Inferior parietal cortex (tissue), 1 donor: ENCODE data around the gene PGLYRP2.
"Not testable (repeated sequence)": the region's sequence is repeated elsewhere in the genome, so short reads cannot be mapped to it uniquely, and the experiment has no call there.

Experiments
- DNase-seq: peaks from one replicate; pipeline ENCODE4 v3.0.0-alpha.2; 2016; ENCODE audit errors: extremely low spot score

The PGLYRP2 gene

GRCh38 chr19:15487038-15487437 is 7.7 kb upstream of the PGLYRP2 start:
- no peak for DNase-seq

GRCh38 chr19:15485768-15486167 is 6.5 kb upstream of the PGLYRP2 start:
- DNase-seq, result not testable (repeated sequence)

GRCh38 chr19:15480996-15481395 is 1.7 kb upstream of the PGLYRP2 start:
- DNase-seq, result not testable (repeated sequence)

- DNase-seq, result no peak
Observed at GRCh38 chr19:15476325-15476724, 3.0 kb downstream of the PGLYRP2 start.

GRCh38 chr19:15475611-15476010 is 3.7 kb downstream of the PGLYRP2 start:
- no peak for DNase-seq

GRCh38 chr19:15475169-15475568 is 4.1 kb downstream of the PGLYRP2 start:
- DNase-seq, result no peak

GRCh38 chr19:15473821-15474220 is 5.5 kb downstream of the PGLYRP2 start:
- DNase-seq, result not testable (repeated sequence)

- no peak for DNase-seq
Observed at GRCh38 chr19:15471639-15472101, 7.6 kb downstream of the PGLYRP2 start.

GRCh38 chr19:15469513-15470297 is 9.6 kb downstream of the PGLYRP2 start:
- DNase-seq, result no peak

- DNase-seq, result no peak
Observed at GRCh38 chr19:15468675-15469512, 10.4 kb downstream of the PGLYRP2 start.

GRCh38 chr19:15467734-15468214 is 11.5 kb downstream of the PGLYRP2 start:
- no peak for DNase-seq

GRCh38 chr19:15466851-15467733 is 12.2 kb downstream of the PGLYRP2 start:
- no peak for DNase-seq

GRCh38 chr19:15464394-15465385 is 14.6 kb downstream of the PGLYRP2 start, which contains the start of gene RASAL3:
Gene RASAL3 (minus strand): TSS chr19:15464544. CDS start chr19:15464358, 186 bp downstream.
- no peak for DNase-seq

- DNase-seq, result no peak
Observed at GRCh38 chr19:15463861-15464371, 15.4 kb downstream of the PGLYRP2 start.

GRCh38 chr19:15461694-15462093 is 17.6 kb downstream of the PGLYRP2 start:
- DNase-seq, result no peak

- DNase-seq, result no peak
Observed at GRCh38 chr19:15457701-15458484, 21.4 kb downstream of the PGLYRP2 start.

GRCh38 chr19:15456871-15457700 is 22.2 kb downstream of the PGLYRP2 start:
- DNase-seq, result no peak

- DNase-seq, result no peak
Observed at GRCh38 chr19:15456441-15456840, 22.9 kb downstream of the PGLYRP2 start.
